ENCODE data around the gene TRABD2A.

DNA sequence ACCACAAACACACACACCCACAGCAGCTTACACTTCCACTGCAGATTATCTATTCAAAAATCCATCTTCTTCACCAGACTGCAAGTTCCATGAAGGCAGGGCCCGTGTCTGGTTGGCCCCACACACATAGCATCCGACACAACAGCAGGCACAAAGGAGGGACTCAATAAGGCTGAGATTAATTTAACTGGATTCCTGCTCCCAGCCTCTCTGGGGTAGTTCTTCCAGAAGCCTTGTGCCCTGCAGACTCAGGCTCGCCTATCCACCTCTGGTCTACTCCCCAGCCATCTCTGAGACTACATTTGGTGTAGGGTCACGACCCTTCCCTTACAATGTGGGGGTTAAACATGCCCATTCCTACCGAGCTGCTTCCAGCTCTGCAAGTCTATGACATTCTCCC is 57.7 kb downstream of the TRABD2A start:
- TF ChIP-seq CTCF (IDR thresholded peaks at IDR 0.05) (no peak), ZFX (IDR thresholded peaks at IDR 0.05; ENCODE audit: borderline replicate concordance) (no peak)

All from 22Rv1 (cell line).